ENCODE data around the gene CCDC88B. TPM values are rescaled to one million over a fixed set of nuclear protein-coding genes. Genes with fewer than 3 reads are reported as not detected.

Gene CCDC88B
- polyA plus RNA-seq, 1 experiment, result 0.66 TPM

DNA sequence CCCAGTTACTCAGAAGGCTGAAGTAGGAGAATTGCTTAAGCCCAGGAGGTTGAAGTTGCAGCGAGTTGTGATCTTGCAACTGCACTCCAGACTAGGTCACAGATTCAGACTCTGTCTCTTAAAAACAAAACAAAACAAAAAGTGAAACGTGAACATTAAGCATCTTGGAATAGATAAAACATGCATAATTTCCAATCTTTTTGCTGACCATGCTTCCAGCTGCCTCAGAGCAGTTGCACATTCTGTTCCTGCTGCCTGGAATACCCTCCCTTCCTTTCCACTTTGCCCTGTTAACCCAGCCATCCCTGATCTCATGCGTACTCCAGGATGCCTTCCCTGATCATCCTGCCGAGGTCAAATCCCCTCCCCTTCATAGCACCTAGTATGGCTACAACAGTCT lies 718 bp upstream of the CCDC88B start:
- no peak for TF ChIP-seq CTCF (IDR thresholded peaks at IDR 0.05; ENCODE audit: insufficient read depth, low read depth, low read length)
- H3K36me3 ChIP-seq (ENCODE audit: control insufficient read depth, insufficient read depth, low read length), result no peaks in the 10 kb centered on the region
- no peak for DNase-seq (ENCODE audit: low read depth)
- POLR2A ChIA-PET, result no interaction called here
- no peak overlapping the region for H3K4me3 ChIP-seq (ENCODE audit: low read depth, low read length)
- H3K27me3 ChIP-seq (ENCODE audit: control insufficient read depth, insufficient read depth, low read length), result no peaks in the 10 kb centered on the region
- CTCF ChIA-PET, result no interaction called here

- H3K4me3 ChIP-seq (ENCODE audit: low read depth, low read length), result no peak overlapping the region
- H3K36me3 ChIP-seq (ENCODE audit: control insufficient read depth, insufficient read depth, low read length), result no peaks in the 10 kb centered on the region
- 0 out of 2 replicates have a peak, but pooled peaks have one; percentile 9 for TF ChIP-seq CTCF (IDR thresholded peaks at IDR 0.05; ENCODE audit: insufficient read depth, low read depth, low read length)
- DNase-seq (ENCODE audit: low read depth), result no peak
- no peaks in the 10 kb centered on the region for H3K27me3 ChIP-seq (ENCODE audit: control insufficient read depth, insufficient read depth, low read length)
- ChIA-PET POLR2A (interaction anchor here (0.6 kb wide), 1 partner anchor 12 kb away, joined by 19 read pairs; no protein-coding TSS in a partner anchor), CTCF (interaction anchor here (0.7 to 6.7 kb wide), 9 partner anchors 8 to 90 kb away, joined by 3 to 71 read pairs (median 3); partner anchors contain the start of genes ESRRA, PLCB3 and TRMT112)
These were observed 799 bp downstream of the CCDC88B start for GRCh38 chr11:64340671-64341335.

DNA sequence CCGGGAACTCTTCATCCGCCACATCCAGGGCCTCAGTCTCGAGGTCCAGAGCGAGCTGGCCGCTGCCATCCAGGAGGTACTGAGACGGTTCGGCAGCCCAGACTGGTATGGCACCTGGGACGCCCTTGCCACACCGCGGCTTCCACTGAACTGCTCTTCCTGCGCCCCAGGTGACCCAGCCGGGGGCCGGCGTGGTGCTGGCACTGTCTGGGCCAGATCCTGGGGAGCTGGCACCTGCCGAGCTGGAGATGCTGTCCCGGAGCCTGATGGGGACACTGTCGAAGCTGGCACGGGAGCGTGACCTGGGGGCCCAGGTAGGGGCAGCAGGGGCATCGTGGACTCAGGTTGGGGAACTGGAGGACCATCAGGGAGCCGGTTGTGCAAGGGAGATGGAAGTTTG lies 1.4 kb downstream of the CCDC88B start:
- CTCF ChIA-PET, result interaction anchor here (0.9 to 6.7 kb wide), 9 partner anchors 9 to 90 kb away, joined by 3 to 71 read pairs (median 5); partner anchors contain the start of genes CATSPERZ, ESRRA, PLCB3 and TRMT112
- DNase-seq (ENCODE audit: low read depth), result no peak
- H3K36me3 ChIP-seq (ENCODE audit: control insufficient read depth, insufficient read depth, low read length), result no peaks in the 10 kb centered on the region
- no peak for TF ChIP-seq CTCF (IDR thresholded peaks at IDR 0.05; ENCODE audit: insufficient read depth, low read depth, low read length)
- no peaks in the 10 kb centered on the region for H3K27me3 ChIP-seq (ENCODE audit: control insufficient read depth, insufficient read depth, low read length)
- H3K4me3 ChIP-seq (ENCODE audit: low read depth, low read length), result no peak overlapping the region
- POLR2A ChIA-PET, result interaction anchor here (0.6 kb wide), 1 partner anchor 13 kb away, joined by 19 read pairs; no protein-coding TSS in a partner anchor

GRCh38 chr11:64341851-64342791 lies 2.1 kb downstream of the CCDC88B start:
- peaks cover under 1% of the 10 kb centered on the region; the same call in 1 of the 2 replicates for H3K27me3 ChIP-seq (ENCODE audit: control insufficient read depth, insufficient read depth, low read length)
- peak; percentile 31; the same call in 1 of the 2 replicates for TF ChIP-seq CTCF (IDR thresholded peaks at IDR 0.05; ENCODE audit: insufficient read depth, low read depth, low read length)
- no peaks in the 10 kb centered on the region for H3K36me3 ChIP-seq (ENCODE audit: control insufficient read depth, insufficient read depth, low read length)
- DNase-seq (ENCODE audit: low read depth), result peak; percentile 40
- CTCF ChIA-PET, result interaction anchor here (0.8 to 6.7 kb wide), 12 partner anchors 9 to 347 kb away, joined by 3 to 71 read pairs (median 4); partner anchors contain the start of genes CATSPERZ, PLCB3, PRDX5 and TRMT112
- H3K4me3 ChIP-seq (ENCODE audit: low read depth, low read length), result peak overlapping the region; percentile 41
- POLR2A ChIA-PET, result interaction anchor here (0.6 to 0.9 kb wide), 4 partner anchors 13 to 202 kb away, joined by 3 to 24 read pairs (median 7); partner anchors contain the start of gene PRDX5

All from BJ (cell line).